ENCODE measurements around the gene SEC31B.

The SEC31B gene

GRCh38 chr10:100447663-100448062 is 72.0 kb downstream of the SEC31B start:
- TF ChIP-seq CTCF (IDR thresholded peaks at IDR 0.05; ENCODE audit: borderline replicate concordance, control extremely low read depth, extremely low read depth, insufficient read depth, missing control alignments): no peak
- DNase-seq (ENCODE audit: low spot score): no peak
- in situ Hi-C loops (cut with MboI; ENCODE audit: low sequenced_read_pairs, unreplicated experiment): loop anchor here (10.0 kb wide), 1 partner anchor 67 kb away; the partner anchor contains the start of gene SEC31B

GRCh38 chr10:100446130-100446761 is 73.4 kb downstream of the SEC31B start:
- in situ Hi-C loops (cut with MboI; ENCODE audit: low sequenced_read_pairs, unreplicated experiment): loop anchor here (10.0 kb wide), 1 partner anchor 69 kb away; the partner anchor contains the start of gene SEC31B
- TF ChIP-seq CTCF (IDR thresholded peaks at IDR 0.05; ENCODE audit: borderline replicate concordance, control extremely low read depth, extremely low read depth, insufficient read depth, missing control alignments): no peak
- DNase-seq (ENCODE audit: low spot score): no peak

- DNase-seq (ENCODE audit: low spot score): no peak
- TF ChIP-seq CTCF (IDR thresholded peaks at IDR 0.05; ENCODE audit: borderline replicate concordance, control extremely low read depth, extremely low read depth, insufficient read depth, missing control alignments): no peak
- in situ Hi-C loops (cut with MboI; ENCODE audit: low sequenced_read_pairs, unreplicated experiment): loop anchor here (10.0 kb wide), 1 partner anchor 72 kb away; the partner anchor contains the start of gene SEC31B
Measured at GRCh38 chr10:100442548-100442947, 77.1 kb downstream of the SEC31B start.

- DNase-seq (ENCODE audit: low spot score): no peak
- no peak for TF ChIP-seq CTCF (IDR thresholded peaks at IDR 0.05; ENCODE audit: borderline replicate concordance, control extremely low read depth, extremely low read depth, insufficient read depth, missing control alignments)
- in situ Hi-C loops (cut with MboI; ENCODE audit: low sequenced_read_pairs, unreplicated experiment): no loop called here
Measured at GRCh38 chr10:100438674-100439315, 80.9 kb downstream of the SEC31B start.
